Activated CD4-positive, alpha-beta memory T cell treated with anti-CD3 and anti-CD28 coated beads, Interleukin-2, amount 10 ng/mL, durations not matched to agents 7 days and 5 days (primary cell): Measurements from ENCODE around the gene GPR35. TPM values are rescaled to one million over a fixed set of nuclear protein-coding genes. Genes with fewer than 3 reads are reported as not detected.
A peak's percentile ranks its signal among the peaks of the same experiment; 100 is the strongest.

ENCODE experiments used
- CTCF ChIA-PET: fragments of 350-600 bp; sonication (Branson Sonifier 250); formaldehyde crosslinking; loops from one replicate; lab custom pipeline; 2021; ENCODE audit warnings: antibody characterized with exemption, inconsistent platforms; lab: Charles Lee
- POLR2A ChIA-PET: fragments of 350-600 bp; sonication (Branson Sonifier 250); formaldehyde crosslinking; loops from one replicate; lab custom pipeline; 2021; ENCODE audit warnings: antibody characterized with exemption; lab: Charles Lee
- DNase-seq: peaks from one replicate; pipeline ENCODE4 v3.0.0-alpha.2; 2020
- H3K27ac Mint-ChIP-seq: one replicate; pipeline ENCODE4 v1.8.0; 2021; ENCODE audit warnings: mild to moderate bottlenecking, mixed read lengths
- H3K27me3 Mint-ChIP-seq: one replicate; pipeline ENCODE4 v1.8.0; 2021; ENCODE audit warnings: mixed read lengths
- H3K36me3 Mint-ChIP-seq: one replicate; pipeline ENCODE4 v1.8.0; 2021; ENCODE audit warnings: low read depth, mixed read lengths
- H3K4me1 Mint-ChIP-seq: one replicate; pipeline ENCODE4 v1.8.0; 2021; ENCODE audit warnings: mixed read lengths
- H3K4me3 Mint-ChIP-seq: one replicate; pipeline ENCODE4 v1.8.0; 2021; ENCODE audit warnings: mild to moderate bottlenecking, mixed read lengths
- H3K9me3 Mint-ChIP-seq: one replicate; pipeline ENCODE4 v1.8.0; 2021; ENCODE audit warnings: mixed read lengths
- total RNA-seq, 2 experiments: library from RNA; stranded (reverse); gene quantifications; one replicate each; pipeline ENCODE4 v1.2.3, GENCODE V29; 2021

Gene GPR35
- total RNA-seq, 2 experiments from 2014 or later: 5.2 to 5.7 TPM

DNA sequence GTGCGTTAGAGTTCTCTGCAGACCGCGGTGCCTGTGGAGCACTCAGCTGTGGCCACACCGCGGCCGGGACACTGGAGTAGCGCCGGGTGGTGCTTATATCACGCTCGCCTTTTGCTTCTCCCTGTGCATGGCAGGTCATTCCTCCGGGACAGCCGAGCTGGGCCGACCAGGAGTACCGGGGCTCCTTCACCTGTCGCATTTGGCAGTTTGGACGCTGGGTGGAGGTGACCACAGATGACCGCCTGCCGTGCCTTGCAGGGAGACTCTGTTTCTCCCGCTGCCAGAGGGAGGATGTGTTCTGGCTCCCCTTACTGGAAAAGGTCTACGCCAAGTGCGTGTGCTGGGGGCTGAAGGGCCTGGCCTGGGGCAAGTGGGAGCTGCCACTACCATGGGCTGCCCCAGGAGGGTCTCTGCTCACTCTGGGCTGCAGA is 34.6 kb upstream of the GPR35 start:
- Mint-ChIP-seq H3K9me3 (no peaks in the 10 kb centered on the region), H3K4me1 (peaks cover 31% of the 10 kb centered on the region), H3K4me3 (no peak overlapping the region), H3K36me3 (peaks cover 23% of the 10 kb centered on the region), H3K27me3 (no peaks in the 10 kb centered on the region), H3K27ac (no peak overlapping the region)
- ChIA-PET CTCF (interaction anchor here (1.1 to 7.0 kb wide), 2 partner anchors 25 to 31 kb away, joined by 3 to 98 read pairs; no protein-coding TSS in a partner anchor), POLR2A (no interaction called here)
- no peak for DNase-seq

DNA sequence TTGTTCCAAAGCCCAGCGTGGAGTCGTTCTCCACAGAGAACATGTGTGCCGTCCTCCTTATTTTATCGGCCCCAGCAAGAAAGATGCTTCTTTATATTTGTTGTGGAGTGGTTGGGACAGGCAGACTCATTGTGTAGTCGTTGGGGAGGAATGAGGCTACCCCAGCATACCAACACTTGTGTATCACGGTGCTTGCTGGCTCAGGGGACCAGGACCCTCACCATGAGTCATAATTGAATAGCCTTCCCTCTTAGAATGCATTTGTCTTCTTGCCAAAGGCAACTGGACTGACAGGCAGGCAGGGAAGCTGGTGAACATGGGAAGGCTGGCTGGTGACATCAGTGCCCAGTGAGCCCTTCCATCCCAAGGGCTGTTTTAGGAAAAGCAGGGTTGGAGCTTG is 34.1 kb upstream of the GPR35 start:
- CTCF ChIA-PET: interaction anchor here (7.0 kb wide), 1 partner anchor 25 kb away, joined by 98 read pairs; no protein-coding TSS in a partner anchor
- Mint-ChIP-seq H3K27ac (no peak overlapping the region), H3K27me3 (no peaks in the 10 kb centered on the region)

DNA sequence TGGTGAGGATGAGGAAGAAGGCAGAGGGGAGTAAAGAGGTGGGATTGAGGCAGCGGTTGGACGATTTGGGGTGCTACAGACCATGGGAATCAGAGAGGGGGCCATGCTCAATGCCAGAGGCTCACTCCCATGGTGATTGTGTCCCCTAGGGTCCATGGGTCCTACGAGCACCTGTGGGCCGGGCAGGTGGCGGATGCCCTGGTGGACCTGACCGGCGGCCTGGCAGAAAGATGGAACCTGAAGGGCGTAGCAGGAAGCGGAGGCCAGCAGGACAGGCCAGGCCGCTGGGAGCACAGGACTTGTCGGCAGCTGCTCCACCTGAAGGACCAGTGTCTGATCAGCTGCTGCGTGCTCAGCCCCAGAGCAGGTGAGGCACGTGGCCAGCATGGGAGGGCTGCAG is 33.5 kb upstream of the GPR35 start:
- Mint-ChIP-seq H3K27me3 (no peaks in the 10 kb centered on the region), H3K4me3 (no peak overlapping the region), H3K4me1 (peaks cover 27% of the 10 kb centered on the region), H3K9me3 (no peaks in the 10 kb centered on the region), H3K27ac (no peak overlapping the region), H3K36me3 (peaks cover 25% of the 10 kb centered on the region)
- ChIA-PET POLR2A (no interaction called here), CTCF (no interaction called here)
- no peak for DNase-seq

More for the DNA sequence above, 34.1 kb upstream of the GPR35 start:
- Mint-ChIP-seq H3K4me3 (no peak overlapping the region), H3K4me1 (peaks cover 27% of the 10 kb centered on the region), H3K36me3 (peaks cover 25% of the 10 kb centered on the region), H3K9me3 (no peaks in the 10 kb centered on the region)
- no peak for DNase-seq
- POLR2A ChIA-PET: no interaction called here

DNA sequence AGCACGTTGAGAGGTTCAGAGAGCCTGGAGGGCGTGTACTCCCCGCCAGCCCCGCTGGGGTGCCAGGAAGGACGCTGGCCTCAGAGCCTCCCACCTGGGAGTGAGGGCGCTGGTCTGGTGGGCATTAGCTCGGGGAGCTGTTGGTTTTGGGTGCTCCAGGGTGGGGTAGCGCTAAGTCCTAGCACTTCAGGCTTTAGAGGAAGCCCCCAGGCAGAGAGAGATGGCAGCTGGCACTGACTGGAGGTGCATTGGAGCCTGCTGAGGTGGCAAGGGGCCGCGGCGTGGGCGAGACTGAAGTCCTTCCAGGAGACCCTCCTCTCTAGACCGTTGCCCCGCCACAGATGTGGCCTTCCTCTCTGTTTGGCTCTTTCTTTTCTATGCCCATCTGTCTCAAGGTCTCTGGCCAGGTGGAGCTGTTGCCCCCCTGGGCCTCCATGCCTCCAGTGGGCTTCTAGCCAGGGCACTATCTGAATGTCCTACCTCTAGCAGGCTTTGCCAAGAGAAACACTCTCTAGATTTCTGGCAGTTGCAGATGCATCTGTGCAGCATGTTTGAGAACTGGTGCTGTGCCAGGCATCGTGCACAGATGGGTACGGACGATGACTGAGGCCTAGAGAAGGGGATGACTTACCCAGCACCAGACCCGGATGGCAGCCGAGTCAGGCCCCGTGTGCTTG is 32.1 kb upstream of the GPR35 start:
- ChIA-PET CTCF (interaction anchor here (1.1 kb wide), 1 partner anchor 79 kb away, joined by 3 read pairs; no protein-coding TSS in a partner anchor), POLR2A (no interaction called here)
- Mint-ChIP-seq H3K4me1 (peaks cover 16% of the 10 kb centered on the region), H3K9me3 (no peaks in the 10 kb centered on the region), H3K4me3 (no peak overlapping the region), H3K27me3 (no peaks in the 10 kb centered on the region), H3K36me3 (peaks cover 23% of the 10 kb centered on the region), H3K27ac (no peak overlapping the region)
- DNase-seq: no peak

DNA sequence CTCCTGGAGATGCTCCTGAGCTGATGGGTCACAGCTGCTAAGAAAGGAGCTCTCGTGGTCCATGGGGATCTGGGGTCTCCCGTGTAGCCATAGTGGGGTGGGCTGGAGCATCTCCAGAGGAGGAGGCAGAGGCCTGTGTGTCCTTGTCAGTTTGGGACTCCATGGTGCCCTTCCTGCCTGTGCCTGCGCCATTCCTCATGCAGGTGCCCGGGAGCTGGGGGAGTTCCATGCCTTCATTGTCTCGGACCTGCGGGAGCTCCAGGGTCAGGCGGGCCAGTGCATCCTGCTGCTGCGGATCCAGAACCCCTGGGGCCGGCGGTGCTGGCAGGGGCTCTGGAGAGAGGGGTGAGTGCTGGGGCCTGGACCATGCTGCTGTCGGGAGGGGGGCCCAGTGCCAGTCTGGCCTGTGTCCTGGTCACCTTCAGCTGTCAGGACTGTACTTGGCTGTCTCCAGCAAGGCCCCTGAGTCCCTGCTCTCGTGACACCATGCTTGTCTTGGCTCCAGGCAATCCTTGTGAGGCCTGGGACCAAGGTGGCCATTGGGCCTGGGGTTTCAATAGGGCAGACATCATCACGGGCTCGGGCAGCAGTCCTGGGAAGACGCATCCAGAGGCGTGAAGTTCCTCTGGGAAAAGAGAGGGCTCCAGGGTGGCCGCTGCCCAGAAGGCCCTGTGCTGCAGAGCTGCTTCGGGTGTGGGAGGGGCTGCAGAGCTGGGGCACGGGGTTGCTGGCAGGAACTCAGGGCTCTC is 31.4 kb upstream of the GPR35 start:
- POLR2A ChIA-PET: no interaction called here
- no peak overlapping the region for H3K4me3 Mint-ChIP-seq
- H3K36me3 Mint-ChIP-seq: peaks cover 17% of the 10 kb centered on the region
- peaks cover 9% of the 10 kb centered on the region for H3K4me1 Mint-ChIP-seq
- no peaks in the 10 kb centered on the region for H3K27me3 Mint-ChIP-seq
- CTCF ChIA-PET: interaction anchor here (1.1 kb wide), 1 partner anchor 80 kb away, joined by 3 read pairs; no protein-coding TSS in a partner anchor
- no peak for DNase-seq
- no peaks in the 10 kb centered on the region for H3K9me3 Mint-ChIP-seq
- no peak overlapping the region for H3K27ac Mint-ChIP-seq

DNA sequence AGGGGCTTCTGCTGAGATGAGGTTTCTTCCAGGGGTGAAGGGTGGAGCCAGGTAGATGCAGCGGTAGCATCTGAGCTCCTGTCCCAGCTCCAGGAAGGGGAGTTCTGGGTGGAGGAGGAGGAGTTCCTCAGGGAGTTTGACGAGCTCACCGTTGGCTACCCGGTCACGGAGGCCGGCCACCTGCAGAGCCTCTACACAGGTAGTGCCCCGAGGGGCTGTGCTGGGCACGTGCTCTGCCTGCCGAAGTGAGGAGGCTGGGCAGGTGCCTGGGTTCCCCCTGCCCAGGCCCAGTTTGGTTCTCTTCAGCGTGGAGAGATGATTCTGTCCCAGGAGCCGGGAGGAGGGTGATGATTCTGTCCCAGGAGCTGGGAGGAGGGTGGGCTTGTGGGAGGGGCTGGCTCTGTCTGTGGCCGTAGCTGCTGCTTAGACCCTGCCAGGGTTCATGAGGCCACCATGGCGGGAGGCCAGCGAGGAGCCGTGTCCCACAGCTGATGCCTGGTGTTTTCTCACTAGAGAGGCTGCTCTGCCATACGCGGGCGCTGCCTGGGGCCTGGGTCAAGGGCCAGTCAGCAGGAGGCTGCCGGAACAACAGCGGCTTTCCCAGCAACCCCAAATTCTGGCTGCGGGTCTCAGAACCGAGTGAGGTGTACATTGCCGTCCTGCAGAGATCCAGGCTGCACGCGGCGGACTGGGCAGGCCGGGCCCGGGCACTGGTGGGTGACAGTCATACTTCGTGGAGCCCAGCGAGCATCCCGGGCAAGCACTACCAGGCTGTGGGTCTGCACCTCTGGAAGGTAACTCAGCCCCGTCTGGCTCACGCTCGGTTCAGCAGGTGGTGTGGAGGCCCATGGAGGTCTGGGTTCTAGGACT is 30.5 kb upstream of the GPR35 start:
- Mint-ChIP-seq H3K27ac (no peak overlapping the region), H3K27me3 (no peaks in the 10 kb centered on the region), H3K4me1 (peaks cover 4% of the 10 kb centered on the region), H3K4me3 (no peak overlapping the region), H3K9me3 (no peaks in the 10 kb centered on the region), H3K36me3 (peaks cover 15% of the 10 kb centered on the region)
- no peak for DNase-seq
- POLR2A ChIA-PET: no interaction called here
- CTCF ChIA-PET: no interaction called here

DNA sequence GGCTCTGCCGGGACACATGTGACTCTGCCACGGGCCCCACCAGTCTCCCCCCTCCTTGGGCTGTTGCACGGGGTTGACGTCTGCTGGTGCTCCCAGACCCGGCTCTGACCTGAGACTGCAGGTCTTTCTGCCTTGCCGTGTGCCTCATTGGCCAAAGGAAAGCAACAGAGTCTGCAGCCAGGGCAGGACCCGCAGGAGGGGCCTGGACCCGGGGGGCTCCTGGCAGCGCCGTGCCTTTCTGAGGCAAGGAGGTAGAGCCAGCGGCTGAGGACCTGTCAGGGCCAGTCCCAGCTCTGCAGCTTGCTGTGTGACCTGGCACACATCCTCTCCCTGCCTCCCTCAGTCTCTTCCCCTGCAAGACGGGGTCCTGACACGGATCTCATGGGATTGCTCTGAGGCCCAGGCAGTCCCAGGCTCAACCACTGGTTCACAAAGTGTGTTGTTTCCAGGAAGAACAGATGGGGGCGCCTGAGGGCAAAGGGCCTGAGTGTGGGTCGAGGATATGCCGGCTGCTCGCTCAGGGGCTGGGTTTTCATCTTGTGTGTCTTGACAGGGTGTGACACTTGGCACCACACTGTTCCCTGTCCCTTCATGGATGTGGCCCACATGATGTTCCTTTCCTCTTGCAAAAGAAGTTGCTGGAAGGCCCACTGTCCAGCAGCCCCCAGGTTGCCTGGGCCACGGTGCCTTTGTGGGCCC is 29.8 kb upstream of the GPR35 start:
- ChIA-PET CTCF (interaction anchor here (0.9 kb wide), 1 partner anchor 8 kb away, joined by 3 read pairs; no protein-coding TSS in a partner anchor), POLR2A (interaction anchor here (1.3 kb wide), 1 partner anchor 30 kb away, joined by 4 read pairs; no protein-coding TSS in a partner anchor)
- Mint-ChIP-seq H3K9me3 (no peaks in the 10 kb centered on the region), H3K4me3 (no peak overlapping the region), H3K4me1 (peaks cover 4% of the 10 kb centered on the region), H3K27me3 (no peaks in the 10 kb centered on the region), H3K27ac (no peak overlapping the region), H3K36me3 (peaks cover 16% of the 10 kb centered on the region)
- DNase-seq: peak; percentile 56

DNA sequence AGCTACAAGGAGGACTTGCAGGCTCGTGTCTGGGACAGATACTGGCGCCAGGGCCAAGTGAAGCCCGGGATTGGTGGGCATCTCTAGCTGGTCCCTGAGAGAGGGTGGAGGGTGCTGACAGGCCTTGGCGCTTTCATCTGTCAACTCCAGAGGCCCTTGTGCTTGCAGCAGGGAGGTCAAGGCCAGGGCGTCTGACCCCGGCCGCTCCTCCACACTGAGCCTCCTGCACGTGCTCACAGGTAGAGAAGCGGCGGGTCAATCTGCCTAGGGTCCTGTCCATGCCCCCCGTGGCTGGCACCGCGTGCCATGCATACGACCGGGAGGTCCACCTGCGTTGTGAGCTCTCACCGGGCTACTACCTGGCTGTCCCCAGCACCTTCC is 29.2 kb upstream of the GPR35 start:
- Mint-ChIP-seq H3K27me3 (no peaks in the 10 kb centered on the region), H3K9me3 (no peaks in the 10 kb centered on the region), H3K36me3 (peaks cover 13% of the 10 kb centered on the region), H3K4me3 (no peak overlapping the region), H3K4me1 (peaks cover 4% of the 10 kb centered on the region), H3K27ac (no peak overlapping the region)
- no peak for DNase-seq
- CTCF ChIA-PET: interaction anchor here (0.9 kb wide), 1 partner anchor 8 kb away, joined by 3 read pairs; no protein-coding TSS in a partner anchor
- POLR2A ChIA-PET: interaction anchor here (1.3 kb wide), 1 partner anchor 31 kb away, joined by 4 read pairs; no protein-coding TSS in a partner anchor

DNA sequence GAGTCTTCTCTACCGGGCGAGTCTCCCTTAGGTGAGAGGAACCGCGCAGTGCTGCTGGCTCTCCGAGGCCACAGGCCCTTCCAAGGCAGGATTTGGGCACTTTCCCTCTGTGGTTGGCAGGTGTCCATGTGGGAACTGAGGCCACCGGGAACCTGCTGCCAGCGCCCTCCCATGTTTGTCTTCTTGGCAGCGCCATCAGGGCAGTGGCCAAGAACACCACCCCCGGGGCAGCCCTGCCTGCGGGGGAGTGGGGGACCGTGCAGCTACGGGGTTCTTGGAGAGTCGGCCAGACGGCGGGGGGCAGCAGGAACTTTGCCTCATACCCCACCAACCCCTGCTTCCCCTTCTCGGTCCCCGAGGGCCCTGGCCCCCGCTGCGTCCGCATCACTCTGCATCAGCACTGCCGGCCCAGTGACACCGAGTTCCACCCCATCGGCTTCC is 28.8 kb upstream of the GPR35 start:
- POLR2A ChIA-PET: interaction anchor here (1.3 kb wide), 1 partner anchor 31 kb away, joined by 4 read pairs; no protein-coding TSS in a partner anchor

DNA sequence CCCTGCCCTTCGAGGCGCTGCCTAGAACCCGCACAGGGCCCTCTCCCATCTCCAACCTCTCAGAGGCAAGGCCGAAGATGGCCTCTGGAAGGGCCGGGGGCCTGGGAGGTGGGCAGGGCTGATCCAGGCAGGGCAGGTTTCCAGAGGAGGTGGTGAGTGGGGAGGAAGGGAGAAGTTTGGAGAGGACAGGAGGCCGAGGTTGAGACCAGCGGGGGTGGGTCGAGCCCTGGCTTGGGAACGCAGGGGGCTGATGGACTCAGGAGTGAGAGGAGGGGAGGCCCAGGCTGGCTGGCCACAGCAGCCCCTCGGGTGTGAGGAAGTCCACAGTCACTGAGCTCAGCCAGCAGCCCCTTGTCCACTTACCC is 28.2 kb upstream of the GPR35 start:
- Mint-ChIP-seq H3K27me3 (no peaks in the 10 kb centered on the region), H3K4me3 (no peak overlapping the region), H3K4me1 (no peaks in the 10 kb centered on the region), H3K27ac (no peak overlapping the region), H3K36me3 (peaks cover 8% of the 10 kb centered on the region), H3K9me3 (no peaks in the 10 kb centered on the region)
- CTCF ChIA-PET: no interaction called here
- POLR2A ChIA-PET: no interaction called here
- DNase-seq: no peak

More for the DNA sequence above, 28.8 kb upstream of the GPR35 start:
- H3K4me1 Mint-ChIP-seq: peaks cover 1% of the 10 kb centered on the region
- CTCF ChIA-PET: no interaction called here
- H3K4me3 Mint-ChIP-seq: no peak overlapping the region
- DNase-seq: no peak
- no peaks in the 10 kb centered on the region for H3K9me3 Mint-ChIP-seq
- no peaks in the 10 kb centered on the region for H3K27me3 Mint-ChIP-seq
- H3K27ac Mint-ChIP-seq: no peak overlapping the region
- H3K36me3 Mint-ChIP-seq: peaks cover 10% of the 10 kb centered on the region

DNA sequence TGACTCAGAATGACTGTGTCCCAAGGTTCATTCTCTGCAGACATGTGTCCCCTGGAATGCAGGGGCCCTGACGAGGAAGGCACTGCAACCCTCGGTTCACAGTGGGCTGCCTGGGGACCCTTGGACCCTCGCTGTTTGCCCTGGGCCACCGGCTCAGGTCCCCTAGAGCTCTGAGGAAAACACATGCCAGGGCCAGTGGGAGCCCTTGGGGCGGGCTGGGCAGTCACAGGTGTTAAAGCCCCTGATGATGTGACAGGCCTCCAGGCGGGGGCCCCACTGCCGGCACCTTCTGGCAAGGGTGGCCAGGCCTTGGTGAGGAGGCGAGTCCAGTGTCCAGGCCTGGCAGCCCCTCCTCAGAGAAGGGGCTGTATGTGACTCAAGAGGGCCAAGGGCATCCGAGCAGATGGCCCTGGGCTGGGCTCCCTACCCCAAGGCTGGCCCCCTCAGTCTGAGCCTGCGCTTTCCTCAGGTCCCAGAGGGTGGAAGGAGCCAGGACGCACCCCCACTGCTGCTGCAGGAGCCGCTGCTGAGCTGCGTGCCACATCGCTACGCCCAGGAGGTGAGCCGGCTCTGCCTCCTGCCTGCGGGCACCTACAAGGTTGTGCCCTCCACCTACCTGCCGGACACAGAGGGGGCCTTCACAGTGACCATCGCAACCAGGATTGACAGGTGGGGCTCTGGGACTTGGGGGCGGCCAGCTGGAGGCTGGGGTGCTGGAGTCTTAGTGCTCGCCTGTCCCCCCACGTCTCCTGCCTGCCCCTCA is 27.7 kb upstream of the GPR35 start:
- Mint-ChIP-seq H3K9me3 (no peaks in the 10 kb centered on the region), H3K27ac (no peak overlapping the region), H3K4me1 (no peaks in the 10 kb centered on the region), H3K36me3 (peaks cover 7% of the 10 kb centered on the region), H3K4me3 (no peak overlapping the region), H3K27me3 (no peaks in the 10 kb centered on the region)
- ChIA-PET POLR2A (interaction anchor here (1.0 to 1.2 kb wide), 2 partner anchors 9 to 24 kb away, joined by 3 read pairs; no protein-coding TSS in a partner anchor), CTCF (no interaction called here)
- no peak for DNase-seq
